ENCODE results near the gene PMAIP1.

Gene PMAIP1

GRCh38 chr18:59918320-59918755 is 18.5 kb downstream of the PMAIP1 start:
- Histone ChIP-seq H3K9ac (ENCODE audit: low read length) (no peak overlapping the region), H3K27me3 (replicated peaks; ENCODE audit: control insufficient read depth, insufficient read depth, low read length) (no peaks in the 10 kb centered on the region), H3K4me3 (ENCODE audit: low read length) (no peak overlapping the region), H3K36me3 (ENCODE audit: control insufficient read depth, insufficient read depth, low read length, severe bottlenecking) (no peaks in the 10 kb centered on the region), H3K9me3 (ENCODE audit: control insufficient read depth, low read length) (peaks cover under 1% of the 10 kb centered on the region), H3K4me1 (ENCODE audit: control insufficient read depth, insufficient read depth, low read length) (peaks cover 21% of the 10 kb centered on the region)
- DNase-seq (ENCODE audit: low read depth) = peak; percentile 82

GRCh38 chr18:59918997-59919396 is 19.2 kb downstream of the PMAIP1 start:
- no peak for DNase-seq (ENCODE audit: low read depth)
- H3K9ac ChIP-seq (ENCODE audit: low read length) = no peak overlapping the region

DNA sequence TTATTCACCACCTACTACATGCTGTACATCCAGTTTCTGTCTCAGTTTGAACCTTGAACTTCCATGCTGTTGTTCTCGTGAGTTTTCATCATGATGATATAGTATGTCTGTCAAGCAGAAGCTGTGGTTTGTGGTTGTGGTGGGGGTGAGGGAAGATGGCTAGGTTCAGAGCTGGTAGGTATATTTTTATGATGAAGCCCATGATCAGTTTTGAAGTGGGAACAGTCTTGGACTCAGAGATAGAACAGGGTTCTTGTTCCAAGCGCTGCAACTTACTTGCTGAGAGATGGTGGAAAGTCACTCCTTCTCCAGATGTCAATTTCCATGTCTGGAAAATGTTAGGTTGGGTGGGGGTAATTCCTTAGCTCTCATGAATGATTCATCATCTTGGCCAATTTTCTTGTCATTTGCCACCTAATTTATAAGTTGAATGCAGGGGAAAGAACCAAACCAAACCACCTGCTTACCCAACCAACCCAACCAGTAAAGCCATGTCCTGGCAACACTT is 21.6 kb downstream of the PMAIP1 start:
- Histone ChIP-seq H3K27me3 (replicated peaks; ENCODE audit: control insufficient read depth, insufficient read depth, low read length) (no peaks in the 10 kb centered on the region), H3K9me3 (ENCODE audit: control insufficient read depth, low read length) (no peaks in the 10 kb centered on the region), H3K36me3 (ENCODE audit: control insufficient read depth, insufficient read depth, low read length, severe bottlenecking) (no peaks in the 10 kb centered on the region), H3K4me3 (ENCODE audit: low read length) (no peak overlapping the region), H3K9ac (ENCODE audit: low read length) (no peak overlapping the region), H3K4me1 (ENCODE audit: control insufficient read depth, insufficient read depth, low read length) (peaks cover 17% of the 10 kb centered on the region)
- peak; percentile 33 for DNase-seq (ENCODE audit: low read depth)

More at GRCh38 chr18:59918997-59919396, 19.2 kb downstream of the PMAIP1 start:
- Histone ChIP-seq H3K27me3 (replicated peaks; ENCODE audit: control insufficient read depth, insufficient read depth, low read length) (no peaks in the 10 kb centered on the region), H3K36me3 (ENCODE audit: control insufficient read depth, insufficient read depth, low read length, severe bottlenecking) (no peaks in the 10 kb centered on the region), H3K4me1 (ENCODE audit: control insufficient read depth, insufficient read depth, low read length) (peaks cover 25% of the 10 kb centered on the region), H3K4me3 (ENCODE audit: low read length) (no peak overlapping the region), H3K9me3 (ENCODE audit: control insufficient read depth, low read length) (no peaks in the 10 kb centered on the region)

- Histone ChIP-seq H3K36me3 (ENCODE audit: control insufficient read depth, insufficient read depth, low read length, severe bottlenecking) (no peaks in the 10 kb centered on the region), H3K4me1 (ENCODE audit: control insufficient read depth, insufficient read depth, low read length) (peaks cover 22% of the 10 kb centered on the region), H3K9me3 (ENCODE audit: control insufficient read depth, low read length) (no peaks in the 10 kb centered on the region), H3K9ac (ENCODE audit: low read length) (no peak overlapping the region), H3K27me3 (replicated peaks; ENCODE audit: control insufficient read depth, insufficient read depth, low read length) (no peaks in the 10 kb centered on the region), H3K4me3 (ENCODE audit: low read length) (no peak overlapping the region)
- DNase-seq (ENCODE audit: low read depth) = no peak
These were observed 23.9 kb downstream of the PMAIP1 start for GRCh38 chr18:59923539-59924196.

GRCh38 chr18:59926131-59926530 is 26.3 kb downstream of the PMAIP1 start:
- Histone ChIP-seq H3K36me3 (ENCODE audit: control insufficient read depth, insufficient read depth, low read length, severe bottlenecking) (no peaks in the 10 kb centered on the region), H3K4me3 (ENCODE audit: low read length) (no peak overlapping the region), H3K4me1 (ENCODE audit: control insufficient read depth, insufficient read depth, low read length) (peaks cover 22% of the 10 kb centered on the region), H3K9me3 (ENCODE audit: control insufficient read depth, low read length) (no peaks in the 10 kb centered on the region), H3K27me3 (replicated peaks; ENCODE audit: control insufficient read depth, insufficient read depth, low read length) (no peaks in the 10 kb centered on the region), H3K9ac (ENCODE audit: low read length) (no peak overlapping the region)
- DNase-seq (ENCODE audit: low read depth) = no peak

DNA sequence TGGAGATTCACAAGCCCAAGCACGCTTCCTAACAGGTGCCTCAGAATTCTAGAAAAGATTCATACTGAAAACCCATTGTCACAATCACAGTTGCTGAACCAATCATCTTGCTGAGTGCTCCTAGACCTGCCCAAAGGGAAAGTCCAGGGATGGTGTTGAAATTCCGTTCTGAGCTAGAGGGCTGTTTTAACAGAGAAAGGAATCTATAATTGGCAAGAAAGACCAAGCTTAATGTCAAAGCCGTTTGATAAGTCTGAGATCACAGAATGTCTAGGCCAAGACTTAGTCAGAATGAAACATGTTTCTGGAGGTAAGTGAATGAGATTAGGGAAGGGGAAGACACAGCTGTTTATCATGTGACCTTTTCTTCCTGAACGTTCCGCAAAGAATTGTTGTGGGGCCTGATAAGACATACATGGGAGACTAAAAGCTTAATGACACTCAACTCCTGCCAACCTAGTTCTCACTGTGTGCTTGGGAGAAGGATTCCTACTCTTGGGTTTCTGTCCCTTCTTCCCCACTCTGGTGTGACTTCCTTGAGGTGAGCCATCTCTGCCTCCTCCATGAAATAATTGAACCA is 27.5 kb downstream of the PMAIP1 start:
- Histone ChIP-seq H3K36me3 (ENCODE audit: control insufficient read depth, insufficient read depth, low read length, severe bottlenecking) (no peaks in the 10 kb centered on the region), H3K27me3 (replicated peaks; ENCODE audit: control insufficient read depth, insufficient read depth, low read length) (no peaks in the 10 kb centered on the region)
- no peak for DNase-seq (ENCODE audit: low read depth)

DNA sequence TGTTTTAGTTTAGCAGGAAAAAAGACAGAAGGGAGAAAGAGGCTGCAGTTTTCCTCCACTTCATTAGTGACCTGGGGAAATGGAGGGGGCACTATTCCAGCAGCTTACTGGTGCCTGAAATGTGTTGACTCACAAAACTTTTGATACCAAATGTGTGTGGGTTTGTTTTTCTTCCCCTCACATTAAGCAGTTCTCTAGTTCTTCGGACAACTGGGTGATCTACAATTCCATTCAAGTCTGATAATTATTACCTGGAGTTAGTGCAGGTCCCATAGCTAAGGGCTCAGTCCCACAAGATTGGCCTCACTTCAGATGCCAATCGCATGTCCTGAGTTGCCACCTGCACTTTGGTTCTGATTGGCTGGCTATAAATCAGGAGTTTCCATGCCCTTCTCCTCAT is 28.4 kb downstream of the PMAIP1 start:
- Histone ChIP-seq H3K36me3 (ENCODE audit: control insufficient read depth, insufficient read depth, low read length, severe bottlenecking) (no peaks in the 10 kb centered on the region), H3K9me3 (ENCODE audit: control insufficient read depth, low read length) (no peaks in the 10 kb centered on the region), H3K4me3 (ENCODE audit: low read length) (no peak overlapping the region), H3K9ac (ENCODE audit: low read length) (no peak overlapping the region), H3K4me1 (ENCODE audit: control insufficient read depth, insufficient read depth, low read length) (peaks cover 18% of the 10 kb centered on the region), H3K27me3 (replicated peaks; ENCODE audit: control insufficient read depth, insufficient read depth, low read length) (no peaks in the 10 kb centered on the region)
- no peak for DNase-seq (ENCODE audit: low read depth)

More for the DNA sequence above, 27.5 kb downstream of the PMAIP1 start:
- H3K9ac ChIP-seq (ENCODE audit: low read length) = no peak overlapping the region
- H3K4me1 ChIP-seq (ENCODE audit: control insufficient read depth, insufficient read depth, low read length) = peaks cover 22% of the 10 kb centered on the region
- H3K4me3 ChIP-seq (ENCODE audit: low read length) = no peak overlapping the region
- H3K9me3 ChIP-seq (ENCODE audit: control insufficient read depth, low read length) = no peaks in the 10 kb centered on the region

- Histone ChIP-seq H3K4me3 (ENCODE audit: low read length) (no peak overlapping the region), H3K36me3 (ENCODE audit: control insufficient read depth, insufficient read depth, low read length, severe bottlenecking) (no peaks in the 10 kb centered on the region), H3K4me1 (ENCODE audit: control insufficient read depth, insufficient read depth, low read length) (peaks cover 11% of the 10 kb centered on the region), H3K9ac (ENCODE audit: low read length) (no peak overlapping the region), H3K27me3 (replicated peaks; ENCODE audit: control insufficient read depth, insufficient read depth, low read length) (no peaks in the 10 kb centered on the region), H3K9me3 (ENCODE audit: control insufficient read depth, low read length) (no peaks in the 10 kb centered on the region)
- DNase-seq (ENCODE audit: low read depth) = no peak
These were observed 30.0 kb downstream of the PMAIP1 start for GRCh38 chr18:59929621-59930295.

GRCh38 chr18:59932401-59932800 is 32.6 kb downstream of the PMAIP1 start:
- DNase-seq (ENCODE audit: low read depth) = no peak
- H3K4me3 ChIP-seq (ENCODE audit: low read length) = no peak overlapping the region
- H3K4me1 ChIP-seq (ENCODE audit: control insufficient read depth, insufficient read depth, low read length) = peaks cover 4% of the 10 kb centered on the region
- no peaks in the 10 kb centered on the region for H3K36me3 ChIP-seq (ENCODE audit: control insufficient read depth, insufficient read depth, low read length, severe bottlenecking)
- no peaks in the 10 kb centered on the region for H3K27me3 ChIP-seq (replicated peaks; ENCODE audit: control insufficient read depth, insufficient read depth, low read length)
- no peak overlapping the region for H3K9ac ChIP-seq (ENCODE audit: low read length)
- H3K9me3 ChIP-seq (ENCODE audit: control insufficient read depth, low read length) = no peaks in the 10 kb centered on the region

GRCh38 chr18:59938676-59939075 is 38.9 kb downstream of the PMAIP1 start:
- H3K4me1 ChIP-seq (ENCODE audit: control insufficient read depth, insufficient read depth, low read length) = no peaks in the 10 kb centered on the region
- no peak overlapping the region for H3K4me3 ChIP-seq (ENCODE audit: low read length)
- H3K9ac ChIP-seq (ENCODE audit: low read length) = no peak overlapping the region
- no peaks in the 10 kb centered on the region for H3K36me3 ChIP-seq (ENCODE audit: control insufficient read depth, insufficient read depth, low read length, severe bottlenecking)
- no peaks in the 10 kb centered on the region for H3K9me3 ChIP-seq (ENCODE audit: control insufficient read depth, low read length)
- no peak for DNase-seq (ENCODE audit: low read depth)
- no peaks in the 10 kb centered on the region for H3K27me3 ChIP-seq (replicated peaks; ENCODE audit: control insufficient read depth, insufficient read depth, low read length)

DNA sequence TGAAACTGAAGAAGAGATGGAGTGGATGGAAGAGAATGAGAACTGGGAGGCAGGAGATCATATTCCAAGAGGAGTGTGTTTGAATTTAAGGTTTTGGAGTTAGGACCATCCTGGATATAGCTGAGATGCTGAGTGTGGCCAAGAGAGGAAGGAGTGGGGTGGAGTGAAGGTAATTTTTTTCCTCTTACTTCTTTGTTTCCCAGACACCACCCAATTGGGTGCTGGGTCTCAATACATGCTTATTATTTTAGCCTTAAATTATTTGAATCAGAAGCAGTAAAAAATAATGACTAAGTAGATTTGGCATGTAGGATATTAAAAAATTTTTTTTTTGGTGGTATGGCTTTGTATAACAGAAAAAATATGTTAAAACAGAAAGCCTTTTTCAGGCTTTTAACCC is 39.3 kb downstream of the PMAIP1 start:
- H3K4me3 ChIP-seq (ENCODE audit: low read length) = no peak overlapping the region
- no peaks in the 10 kb centered on the region for H3K27me3 ChIP-seq (replicated peaks; ENCODE audit: control insufficient read depth, insufficient read depth, low read length)
- H3K36me3 ChIP-seq (ENCODE audit: control insufficient read depth, insufficient read depth, low read length, severe bottlenecking) = no peaks in the 10 kb centered on the region
- no peaks in the 10 kb centered on the region for H3K9me3 ChIP-seq (ENCODE audit: control insufficient read depth, low read length)
- no peak overlapping the region for H3K9ac ChIP-seq (ENCODE audit: low read length)
- no peaks in the 10 kb centered on the region for H3K4me1 ChIP-seq (ENCODE audit: control insufficient read depth, insufficient read depth, low read length)
- DNase-seq (ENCODE audit: low read depth) = no peak
